Measurements from ENCODE around the gene SLC29A3.

The SLC29A3 gene

DNA sequence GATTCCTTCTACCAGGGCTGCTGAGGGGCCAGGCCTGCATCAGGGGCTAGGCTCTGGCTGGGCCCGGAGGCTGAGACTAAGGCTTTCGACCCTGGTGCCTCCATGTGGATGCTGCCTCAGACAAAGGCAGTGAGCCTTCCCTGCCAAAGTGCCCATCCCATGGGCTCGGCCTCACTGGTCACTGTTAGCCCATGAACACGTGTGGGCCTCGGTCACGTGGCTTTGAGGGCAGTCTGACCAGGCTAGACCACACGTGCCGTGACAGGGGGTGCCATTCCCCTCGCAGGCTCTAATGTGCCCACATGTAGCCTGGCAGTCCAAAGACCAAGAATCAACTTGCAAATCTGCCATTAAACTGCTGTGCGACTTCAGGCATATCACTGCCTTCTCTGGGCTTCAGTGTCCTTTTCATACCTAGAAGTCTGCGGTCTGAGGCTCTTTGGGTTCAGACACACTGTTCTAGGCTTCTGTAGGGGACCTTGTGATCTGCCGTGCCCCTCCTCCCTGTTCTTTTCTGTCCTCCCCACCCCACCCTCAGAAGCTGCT, 17.6 kb upstream of the SLC29A3 start:
- no peak for DNase-seq

DNA sequence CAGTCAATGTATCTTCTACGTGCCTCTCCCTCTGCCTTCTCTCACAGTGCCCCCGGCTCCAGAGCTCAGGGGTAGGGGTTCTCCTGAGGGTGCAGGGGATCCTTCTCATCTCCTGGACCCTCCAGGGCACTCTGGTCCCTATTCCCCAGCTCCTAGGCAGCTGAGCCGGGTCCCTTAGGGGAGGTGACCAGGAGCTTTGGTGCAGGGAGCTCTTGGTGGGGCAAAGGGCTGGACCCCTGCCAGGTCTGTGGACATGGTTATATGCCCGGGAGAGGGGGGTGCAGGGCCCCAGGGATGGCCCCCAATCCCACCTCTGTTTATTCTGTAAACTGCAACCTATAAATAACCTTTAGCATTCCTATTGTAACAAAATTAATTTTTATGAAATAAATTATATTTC, 16.6 kb upstream of the SLC29A3 start:
- DNase-seq = no peak

DNA sequence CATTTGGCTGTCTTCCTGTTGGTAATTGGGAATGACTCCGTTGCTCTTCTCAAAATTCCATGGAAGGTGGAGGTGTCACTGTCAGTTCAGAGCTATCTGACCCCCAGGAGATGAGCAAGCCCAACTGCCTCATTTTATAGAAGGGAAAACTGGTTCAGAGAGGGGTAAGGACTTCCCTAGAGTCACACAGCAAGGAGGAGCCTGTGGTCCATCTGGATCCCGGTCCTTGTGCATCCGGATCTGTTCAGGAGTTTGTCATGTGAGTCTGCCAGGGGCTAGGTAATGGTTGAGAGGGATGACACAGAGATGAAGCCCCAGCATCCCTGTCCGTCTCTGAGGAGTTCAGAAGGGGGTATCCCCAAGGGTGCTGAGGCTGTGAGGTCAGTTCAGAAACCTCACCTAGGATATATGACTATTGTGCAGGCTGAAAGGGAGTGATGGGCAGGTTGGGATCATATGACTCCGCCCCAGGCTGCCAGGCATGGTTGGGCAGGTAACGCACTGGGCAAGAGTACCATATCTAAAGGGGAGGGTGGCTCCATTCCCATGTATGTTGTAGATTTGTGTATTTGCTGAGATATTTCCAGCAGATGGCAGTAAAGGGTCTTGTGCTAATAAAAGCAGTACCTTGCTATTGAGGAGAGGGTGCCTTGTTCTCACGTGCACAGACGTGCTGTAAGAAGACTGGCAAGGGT, 16.0 kb upstream of the SLC29A3 start:
- DNase-seq = no peak

DNA sequence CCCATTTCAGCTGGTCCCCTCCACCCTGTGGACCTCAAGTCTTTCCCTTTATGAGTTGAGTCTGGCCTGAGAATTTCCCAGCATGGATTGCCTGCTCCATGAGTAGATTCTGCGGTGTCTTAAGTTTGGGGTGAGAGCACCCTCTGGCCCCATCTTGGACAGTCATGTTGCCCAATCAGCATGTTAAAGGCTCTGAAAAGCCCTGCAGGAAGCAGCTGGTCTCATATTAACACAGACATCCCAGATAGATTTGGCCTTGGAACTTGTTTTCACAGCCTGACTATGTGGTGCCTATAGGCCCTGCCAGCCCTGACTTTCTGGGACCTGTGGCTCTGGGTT, 15.5 kb upstream of the SLC29A3 start:
- DNase-seq = no peak

DNA sequence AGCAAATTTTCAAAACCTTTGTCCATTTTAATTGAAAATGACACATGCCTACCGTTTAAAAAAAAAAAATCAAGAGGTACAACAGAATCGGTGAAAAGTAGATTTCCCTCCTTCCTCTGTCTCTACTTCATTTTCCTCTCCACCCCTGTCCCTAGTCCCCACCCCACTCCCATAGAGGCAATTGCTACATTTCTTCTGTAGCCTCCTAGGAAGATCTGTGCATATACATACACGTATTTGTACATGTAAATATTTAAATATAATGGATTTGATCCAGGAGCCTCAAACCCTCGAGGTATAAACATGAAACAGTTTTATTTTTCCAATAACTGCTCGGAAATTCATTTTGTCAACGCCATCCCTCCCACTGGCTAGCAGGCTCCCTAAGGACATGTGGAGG, 14.1 kb upstream of the SLC29A3 start:
- no peak for DNase-seq

DNA sequence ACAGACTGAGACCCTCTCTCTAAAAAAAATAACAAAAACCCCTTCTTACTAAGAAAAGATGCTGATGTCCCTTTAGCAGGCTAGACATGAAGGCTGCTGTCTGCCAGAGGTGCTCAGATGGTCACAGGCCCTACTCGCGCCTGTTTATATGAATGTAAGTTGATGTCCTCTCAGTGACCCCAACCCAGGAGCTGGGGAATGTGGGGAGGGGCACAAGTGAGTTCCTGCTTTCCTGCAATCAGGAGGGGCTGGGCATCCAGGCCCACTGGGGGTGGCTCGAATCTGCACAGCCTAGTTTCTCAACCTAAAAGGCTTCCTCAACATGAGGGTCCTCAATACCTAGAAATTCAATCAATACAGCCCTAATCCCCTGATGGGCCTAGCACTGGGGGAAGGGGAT, 12.1 kb upstream of the SLC29A3 start:
- DNase-seq = no peak

DNA sequence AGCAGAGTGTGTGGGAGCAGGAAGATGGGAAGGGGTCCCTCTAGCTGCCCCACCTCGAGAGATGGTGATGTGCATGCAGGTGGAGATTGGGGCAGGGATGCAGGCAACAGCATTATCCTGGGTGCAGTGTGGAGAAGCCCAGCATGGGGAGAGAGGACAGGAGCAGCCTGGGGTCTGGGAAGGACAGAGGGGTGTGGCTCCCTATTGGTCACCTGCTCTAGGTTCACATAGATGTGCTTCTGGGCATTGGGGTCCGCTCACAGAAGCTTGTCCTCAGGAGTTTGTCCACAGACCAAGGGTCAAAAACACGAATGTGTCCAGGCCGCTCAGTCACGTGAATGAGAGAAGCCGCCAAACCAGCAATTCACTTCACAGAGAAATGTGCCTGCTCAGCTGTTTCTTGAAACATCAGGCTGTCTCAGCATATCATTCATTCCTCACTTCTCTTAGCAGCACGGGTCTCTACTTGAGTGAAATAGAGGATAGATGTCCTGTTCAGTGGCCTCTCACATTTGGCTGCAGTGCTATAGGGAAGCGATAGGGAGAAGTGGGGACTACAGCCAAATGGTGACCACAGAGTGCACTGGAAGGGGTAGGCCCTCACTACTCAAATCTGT, 11.5 kb upstream of the SLC29A3 start:
- DNase-seq = no peak

DNA sequence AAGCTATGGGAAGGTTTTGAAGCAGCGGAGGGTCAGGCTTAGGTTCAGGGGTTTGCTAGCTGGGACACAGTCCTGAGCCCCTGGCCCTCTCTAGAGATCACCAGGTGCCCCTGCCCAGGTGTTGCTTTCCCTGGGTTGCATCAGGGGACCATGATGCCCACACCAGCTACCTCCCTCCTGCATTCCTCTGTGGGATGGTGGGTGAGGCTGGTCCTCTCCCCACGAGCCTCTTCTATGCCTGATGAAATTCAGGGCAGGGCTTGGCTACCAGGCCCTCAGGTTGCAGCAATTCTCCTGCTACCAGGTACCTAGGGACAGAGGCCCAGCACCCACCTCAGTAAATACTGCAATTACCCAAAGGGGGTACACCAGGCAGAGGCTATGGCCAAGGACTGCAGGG, 10.8 kb upstream of the SLC29A3 start:
- DNase-seq = no peak

DNA sequence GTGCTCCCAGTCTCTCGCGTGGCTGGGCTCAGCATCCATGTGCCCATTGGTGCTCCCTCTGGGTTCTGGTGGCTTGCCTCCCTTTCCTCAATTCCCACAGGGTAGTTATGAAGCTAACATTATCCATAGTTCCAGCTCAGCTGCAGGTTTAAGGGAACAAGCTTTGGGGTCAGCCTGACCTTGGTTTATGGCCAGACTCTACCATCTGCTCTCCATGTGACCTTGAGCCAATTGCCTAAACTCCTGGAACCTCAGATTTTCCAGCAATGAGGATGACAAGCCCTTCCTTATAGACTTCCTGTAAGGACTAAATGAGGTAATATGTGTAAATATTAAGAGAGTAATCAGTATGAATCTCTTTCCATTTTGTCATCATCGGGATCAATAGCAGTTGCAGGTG, 10.1 kb upstream of the SLC29A3 start:
- no peak for DNase-seq

DNA sequence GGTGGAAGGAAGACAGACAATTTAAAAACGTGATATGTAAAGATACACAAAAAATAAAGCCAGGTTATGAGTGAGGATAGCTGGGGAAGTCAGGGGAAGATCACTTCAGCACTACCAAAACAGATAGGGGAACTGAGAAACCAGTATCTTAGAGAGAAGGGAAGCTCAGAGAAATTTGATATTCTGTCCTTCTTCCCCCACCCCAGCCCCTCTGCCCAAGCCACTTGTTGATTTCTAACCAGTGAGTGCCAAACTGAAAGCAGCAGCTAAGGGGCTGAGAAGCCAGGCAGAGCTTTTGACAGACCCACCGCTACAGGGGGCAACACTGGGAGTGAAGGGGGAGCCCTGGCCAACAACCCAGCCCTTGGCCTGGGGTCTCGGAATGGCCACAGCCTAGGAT, 9.1 kb upstream of the SLC29A3 start:
- DNase-seq = no peak

DNA sequence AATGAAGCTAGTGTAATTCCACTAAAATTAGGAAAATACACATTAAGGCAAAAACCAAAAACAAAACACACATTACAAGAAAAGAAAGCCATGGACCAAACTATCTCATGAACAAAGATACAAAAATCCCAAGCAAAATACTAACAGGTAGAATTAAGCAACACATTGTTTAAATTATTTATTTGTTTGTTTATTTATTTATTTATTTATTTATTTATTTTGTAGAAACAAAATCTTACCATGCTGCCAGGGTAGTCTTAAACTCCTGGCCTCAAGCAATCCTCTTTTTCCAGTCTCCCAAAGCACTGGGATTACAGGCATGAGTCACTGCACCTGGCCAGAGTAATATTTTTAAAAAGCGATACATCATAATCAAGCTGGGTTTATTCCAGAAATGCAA, 6.8 kb upstream of the SLC29A3 start:
- DNase-seq = no peak

DNA sequence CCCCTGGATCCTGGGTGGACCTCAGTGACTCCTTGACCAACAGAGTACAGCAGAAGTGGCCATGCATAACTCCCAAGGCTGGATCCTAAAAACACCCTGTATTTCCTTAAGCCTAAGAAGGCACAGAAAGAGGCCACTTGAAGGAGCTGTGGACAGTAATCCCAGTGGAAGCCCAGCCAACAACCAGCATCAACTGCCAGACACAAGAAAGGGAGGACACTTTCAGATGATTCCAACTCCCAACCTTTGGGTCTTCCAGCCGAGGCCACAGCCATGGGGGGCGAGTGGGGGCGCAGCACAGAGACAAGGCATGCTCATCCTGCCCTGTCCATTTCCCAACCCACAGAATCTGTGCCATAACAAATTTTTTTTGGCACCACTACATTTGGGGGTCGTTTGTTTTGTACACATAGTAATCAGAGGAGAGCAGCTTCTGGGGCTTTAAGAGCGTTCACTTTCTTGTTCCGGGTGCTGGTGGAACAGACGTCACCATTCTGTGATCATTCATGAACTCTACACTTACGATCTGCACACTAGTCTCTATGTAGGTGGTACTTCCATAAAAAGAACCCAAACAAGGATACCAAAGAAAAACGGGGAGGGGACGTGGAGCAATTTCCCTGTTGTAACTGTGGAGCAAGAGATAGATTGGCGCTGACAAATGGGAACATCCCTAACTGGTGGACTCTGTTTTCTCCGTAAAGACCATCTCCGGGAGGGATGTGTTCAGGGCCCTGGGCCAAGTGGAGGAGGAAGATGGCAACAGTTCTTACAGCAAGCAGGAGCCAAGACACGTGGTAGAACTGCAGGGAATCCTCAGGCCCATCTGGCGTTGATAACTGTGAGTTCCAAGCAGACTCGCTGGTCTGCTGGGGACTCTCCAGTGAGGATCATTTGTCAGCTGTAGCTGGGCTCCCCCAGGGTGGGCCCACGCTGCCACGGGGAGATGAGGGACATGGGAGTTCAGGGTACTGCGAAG, 6.0 kb upstream of the SLC29A3 start:
- DNase-seq = no peak

DNA sequence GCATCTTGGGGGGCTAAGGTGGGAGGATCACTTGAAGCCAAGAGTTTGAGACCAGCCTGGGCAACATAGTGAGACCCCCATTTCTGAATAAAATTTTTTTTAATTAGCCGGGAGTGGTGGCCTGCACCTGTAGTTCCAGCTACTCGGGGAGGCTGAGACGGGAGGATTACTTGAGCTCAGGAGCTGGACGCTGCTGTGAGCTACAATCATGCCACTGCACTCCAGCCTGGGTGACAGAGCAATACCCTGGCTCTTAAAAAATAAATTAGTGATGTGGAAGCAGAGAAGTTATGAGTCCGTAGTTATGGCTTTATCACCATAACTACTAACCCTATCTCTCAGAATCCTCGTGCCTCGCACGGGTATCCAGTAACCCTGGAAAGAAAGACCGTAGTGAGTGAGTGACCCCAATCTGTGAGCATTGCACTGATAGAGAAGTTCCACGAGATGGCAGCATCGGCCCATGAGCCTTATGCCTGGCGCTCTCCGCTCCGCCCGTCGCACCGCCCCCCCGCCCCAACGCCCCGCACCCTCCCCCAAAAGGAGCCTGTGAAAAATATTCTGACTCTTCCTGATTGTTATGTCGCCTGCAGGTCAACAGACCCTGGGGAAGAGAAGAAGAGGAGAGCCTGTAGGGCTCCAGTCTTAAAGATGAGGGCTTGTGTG, 4.9 kb upstream of the SLC29A3 start:
- DNase-seq = no peak

DNA sequence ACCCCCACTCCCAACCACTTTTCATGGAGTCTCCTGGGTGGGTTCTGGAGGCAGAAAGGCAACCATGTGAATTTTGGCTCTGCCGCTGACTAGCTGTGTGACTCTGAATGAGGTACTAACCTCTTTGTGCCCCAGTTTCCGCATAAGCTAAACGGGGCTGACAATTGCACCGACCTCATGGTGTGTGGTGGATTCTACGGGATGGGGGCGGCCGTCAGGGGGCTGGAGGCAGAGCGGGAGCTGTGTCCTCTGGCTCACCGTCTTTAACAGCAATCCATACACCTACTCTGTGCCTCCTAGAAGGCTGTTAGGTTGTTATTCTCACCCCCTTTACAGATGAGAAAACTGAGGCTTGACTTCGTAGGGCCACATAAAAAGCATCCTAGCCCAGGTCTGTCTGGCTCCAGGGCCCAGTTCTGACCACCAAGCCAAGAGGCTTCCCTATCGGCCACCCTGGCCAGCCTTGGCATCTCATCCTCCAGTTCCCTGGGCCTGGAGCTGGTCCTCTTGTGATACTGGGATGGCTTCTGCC, 4.3 kb upstream of the SLC29A3 start:
- DNase-seq = no peak

DNA sequence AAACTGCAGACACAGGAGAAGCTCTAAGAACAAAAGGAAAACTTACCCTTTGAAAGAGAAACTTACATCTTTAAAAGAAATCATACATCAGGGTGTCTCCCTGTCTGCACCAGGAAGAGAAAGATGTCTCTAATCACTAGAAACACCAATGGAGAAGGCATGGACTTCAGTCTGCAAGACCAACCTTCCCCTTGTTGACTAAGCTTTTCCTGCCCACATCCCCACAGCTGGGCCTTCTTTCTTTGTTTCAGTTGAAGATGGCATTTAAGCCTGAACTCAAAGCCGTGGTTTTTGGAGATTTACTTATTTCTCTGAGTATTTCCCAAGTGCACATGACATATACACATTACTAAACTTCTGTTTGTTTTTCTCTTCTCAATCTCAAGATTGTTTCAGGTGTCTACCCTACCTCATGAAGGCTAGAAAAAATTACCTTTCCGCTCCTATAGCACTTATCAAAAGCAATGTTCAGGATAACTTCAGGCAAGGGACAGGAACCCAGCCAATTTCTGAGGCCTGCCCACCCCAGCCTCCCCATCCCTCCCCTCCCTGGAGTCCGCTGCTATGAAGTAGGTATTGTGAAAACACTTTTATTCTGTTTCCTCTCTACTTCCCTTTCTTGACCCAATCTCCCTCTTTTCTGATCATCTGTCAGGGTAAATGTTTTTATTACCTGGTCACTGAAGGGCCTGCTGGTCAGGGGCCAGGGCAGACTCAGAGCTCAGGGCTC, 2.8 kb upstream of the SLC29A3 start:
- no peak for DNase-seq

DNA sequence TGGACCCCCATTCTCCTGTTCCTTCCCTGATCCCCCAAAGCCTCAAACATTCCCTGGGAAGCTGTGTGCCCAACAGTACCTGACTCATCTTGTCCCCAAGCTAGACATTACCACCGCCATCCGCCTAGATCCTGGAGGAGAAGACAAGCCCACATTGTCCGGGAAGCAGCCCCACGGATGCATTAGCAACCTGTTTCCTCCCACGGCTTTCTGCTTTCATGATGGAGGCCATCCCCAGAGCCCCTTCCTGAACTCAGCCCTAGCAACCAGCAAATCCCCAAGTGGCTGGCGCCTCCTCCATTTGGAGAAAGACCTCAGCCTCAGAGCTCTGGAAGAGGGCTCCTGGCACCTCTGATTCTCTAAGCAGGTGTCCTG, 2.3 kb upstream of the SLC29A3 start:
- DNase-seq = no peak

DNA sequence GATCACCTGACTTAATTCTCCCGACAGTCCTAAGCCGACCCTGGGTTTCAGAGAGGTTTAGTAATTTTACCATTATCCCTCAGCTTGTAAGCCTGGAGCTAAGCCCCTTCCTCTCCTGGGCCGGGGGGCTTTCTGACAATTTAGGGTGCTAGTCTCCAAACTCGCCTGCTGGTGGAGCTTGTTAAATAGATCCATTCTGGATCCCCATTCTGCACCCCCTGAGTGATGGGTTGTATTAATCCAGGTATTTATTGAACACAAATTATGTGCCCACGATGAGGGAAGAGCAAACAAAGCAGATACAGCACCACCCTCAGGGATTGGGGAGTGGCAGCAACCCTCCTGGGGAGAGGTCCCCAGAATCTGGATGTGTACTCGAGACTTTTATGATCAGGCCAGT, 1.3 kb upstream of the SLC29A3 start:
- no peak for DNase-seq

DNA sequence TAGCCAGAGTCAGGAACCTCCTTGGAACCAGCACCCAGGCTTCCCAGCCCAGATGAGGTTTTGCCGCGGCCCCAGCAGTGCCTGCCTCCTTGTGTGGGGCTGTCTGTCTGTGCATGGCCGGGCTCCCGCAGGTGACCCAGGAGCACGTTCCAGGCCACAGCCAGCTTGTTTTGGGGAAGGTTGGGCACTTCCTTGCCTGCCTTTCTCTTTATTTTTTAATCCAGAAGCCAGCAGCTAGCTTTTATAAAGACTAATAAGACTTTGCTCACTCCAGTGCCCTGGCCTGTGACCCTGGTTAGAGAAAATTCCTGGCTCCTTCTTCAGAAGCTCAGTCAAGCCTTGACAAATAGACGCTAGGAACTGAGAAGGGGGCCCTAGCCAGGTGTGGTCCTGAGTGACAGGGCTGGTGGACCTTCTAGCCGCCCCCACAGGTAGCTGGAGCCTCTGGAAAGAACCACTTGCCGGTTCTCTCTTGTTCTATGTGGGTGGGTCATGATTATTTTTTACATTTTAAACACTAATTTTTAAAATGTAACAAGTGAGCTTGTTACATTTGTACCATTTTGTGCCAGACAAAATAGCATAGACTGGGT, 837 bp downstream of the SLC29A3 start:
- no peak for DNase-seq

DNA sequence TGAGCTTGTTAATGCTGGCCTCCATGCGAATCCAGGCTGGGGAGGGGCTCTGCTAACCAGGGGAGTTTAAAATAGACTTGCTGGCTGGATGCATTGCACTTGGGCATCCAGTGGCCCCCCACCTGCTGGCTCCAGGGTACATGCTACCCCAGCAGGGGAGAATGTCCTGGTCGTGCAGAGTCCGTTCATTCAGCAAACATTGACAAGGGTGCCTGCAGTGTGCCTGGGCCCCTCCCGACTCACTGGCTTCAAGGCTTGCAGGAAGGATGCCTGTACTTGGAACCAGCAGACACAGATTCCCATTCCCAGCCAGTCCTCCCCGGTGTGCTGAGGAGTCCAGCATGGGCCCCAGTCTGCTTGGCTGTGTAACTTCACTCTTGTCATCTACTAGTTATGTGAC, 1.5 kb downstream of the SLC29A3 start:
- no peak for DNase-seq

DNA sequence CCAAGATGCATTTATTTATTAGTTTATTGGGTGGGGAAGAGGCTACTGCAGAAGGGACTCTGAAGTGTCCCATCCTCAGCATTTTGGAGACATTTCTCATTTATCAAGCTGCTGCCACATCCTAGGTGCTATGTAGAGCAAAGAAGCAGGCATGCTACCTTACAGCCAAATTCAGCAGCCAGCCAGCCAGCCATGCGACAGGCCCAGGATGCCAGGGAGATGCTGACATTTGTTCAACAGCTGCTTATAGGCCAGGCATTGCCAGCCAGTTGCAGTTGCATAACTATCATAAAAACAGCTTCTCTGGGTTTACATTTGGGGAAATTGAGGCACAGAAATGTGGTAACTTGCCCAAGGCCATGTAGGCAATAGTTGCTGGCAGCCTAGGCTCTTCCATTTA, 2.3 kb downstream of the SLC29A3 start:
- no peak for DNase-seq

DNA sequence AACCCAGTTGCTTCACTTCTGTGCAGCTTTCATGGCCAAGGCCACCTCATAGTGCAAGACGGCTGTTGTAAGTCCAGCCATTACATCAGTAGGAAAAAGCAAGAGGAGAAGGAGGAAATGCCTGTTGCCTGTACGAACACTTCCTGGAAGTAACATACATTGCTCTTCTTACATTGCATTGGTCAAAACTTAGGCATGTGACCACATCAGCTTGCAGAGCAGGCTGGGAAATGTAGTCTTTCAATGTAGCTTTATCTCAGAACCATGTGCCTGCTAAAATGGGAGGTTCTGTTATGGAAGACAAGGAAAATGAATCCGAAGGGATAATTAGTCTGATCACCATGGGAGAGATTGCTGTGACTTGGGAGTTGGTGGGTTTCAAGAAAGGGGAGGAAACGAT, 4.3 kb downstream of the SLC29A3 start:
- no peak for DNase-seq

DNA sequence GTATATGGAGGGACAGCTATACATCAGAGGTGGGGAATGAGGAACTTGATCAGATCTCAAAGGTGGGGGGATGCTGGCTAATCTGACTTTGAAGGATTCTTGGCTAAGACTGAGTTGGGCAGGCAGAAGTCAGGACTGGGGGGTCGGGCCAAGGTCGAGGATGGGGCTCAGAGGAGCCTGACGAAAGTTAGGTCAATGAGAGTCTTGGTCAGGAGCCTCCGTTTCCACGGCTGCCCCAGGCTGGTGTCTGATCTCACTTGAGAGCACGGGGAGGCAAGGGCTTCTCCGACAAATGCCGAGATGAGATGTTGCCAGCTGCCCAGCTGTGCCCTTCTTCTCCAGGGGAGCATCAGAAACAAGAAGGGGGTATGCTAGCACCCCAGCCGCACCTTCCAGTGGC, 5.7 kb downstream of the SLC29A3 start:
- DNase-seq = no peak

Measured in NCI-H187 (cell line).